WERI-Rb-1 (cell line): Measurements from ENCODE around the gene PRTFDC1.

Experiments used
- DNase-seq: peaks from one replicate; pipeline ENCODE4 v3.0.0-alpha.2; 2020
- H3K27ac ChIP-seq: fragments of 250-450 bp; sonication (Bioruptor Pico); 2 replicates; pipeline ENCODE4 v1.5.1; 2020; ENCODE audit warnings: mild to moderate bottlenecking, moderate library complexity
- H3K27me3 ChIP-seq: fragments of 250-450 bp; sonication (Bioruptor Pico); 2 replicates; pipeline ENCODE4 v1.5.1; 2021; ENCODE audit warnings: mild to moderate bottlenecking, low read depth, moderate library complexity; ENCODE audit not compliant: insufficient read depth, severe bottlenecking
- H3K36me3 ChIP-seq: fragments of 250-450 bp; sonication (Bioruptor Pico); 2 replicates; pipeline ENCODE4 v1.5.1; 2020; ENCODE audit warnings: mild to moderate bottlenecking, moderate library complexity
- H3K4me3 ChIP-seq: 2 replicates; pipeline ENCODE4 v1.5.1; 2011; ENCODE audit warnings: low read depth, mild to moderate bottlenecking, control low read depth, low read length
- H3K9me3 ChIP-seq: fragments of 250-450 bp; sonication (Bioruptor Pico); 2 replicates; pipeline ENCODE4 v1.5.1; 2021; ENCODE audit warnings: mild to moderate bottlenecking, moderate library complexity; ENCODE audit not compliant: severe bottlenecking
- CTCF ChIP-seq: IDR thresholded peaks from 2 replicates; pipeline ENCODE4 v1.5.1; 2011; ENCODE audit warnings: low read depth, mild to moderate bottlenecking, control low read depth, inconsistent platforms, low read length

The PRTFDC1 gene

GRCh38 chr10:24935504-24936292 is 16.7 kb downstream of the PRTFDC1 start:
- DNase-seq, result no peak
- no peak for TF ChIP-seq CTCF
- Histone ChIP-seq H3K4me3 (no peak overlapping the region), H3K27me3 (no peaks in the 10 kb centered on the region), H3K36me3 (no peaks in the 10 kb centered on the region; the same call in 1 of the 2 replicates), H3K27ac (no peak overlapping the region), H3K9me3 (no peaks in the 10 kb centered on the region)

DNA sequence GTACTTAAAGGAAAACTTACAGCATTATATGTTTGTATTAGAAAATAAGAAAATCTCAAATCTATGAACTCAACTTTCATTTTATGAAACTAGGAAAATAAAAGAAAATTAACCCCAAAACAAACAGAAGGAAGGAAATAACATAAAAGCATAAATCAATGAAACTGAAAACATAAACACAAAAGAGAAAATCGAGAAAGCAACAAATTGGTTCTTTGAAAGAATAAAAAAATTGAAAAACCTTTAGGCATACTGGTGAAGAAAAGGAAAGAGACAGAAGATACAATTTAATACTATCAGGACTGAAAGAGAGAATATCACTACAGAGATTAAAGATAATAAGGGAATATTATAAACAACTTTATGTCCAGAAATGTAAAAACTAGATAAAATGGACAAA is 21.2 kb downstream of the PRTFDC1 start:
- H3K9me3 ChIP-seq, result no peaks in the 10 kb centered on the region
- no peak overlapping the region for H3K27ac ChIP-seq
- TF ChIP-seq CTCF, result no peak
- H3K27me3 ChIP-seq, result no peaks in the 10 kb centered on the region
- no peaks in the 10 kb centered on the region; the same call in 1 of the 2 replicates for H3K36me3 ChIP-seq
- no peak overlapping the region for H3K4me3 ChIP-seq
- no peak for DNase-seq

DNA sequence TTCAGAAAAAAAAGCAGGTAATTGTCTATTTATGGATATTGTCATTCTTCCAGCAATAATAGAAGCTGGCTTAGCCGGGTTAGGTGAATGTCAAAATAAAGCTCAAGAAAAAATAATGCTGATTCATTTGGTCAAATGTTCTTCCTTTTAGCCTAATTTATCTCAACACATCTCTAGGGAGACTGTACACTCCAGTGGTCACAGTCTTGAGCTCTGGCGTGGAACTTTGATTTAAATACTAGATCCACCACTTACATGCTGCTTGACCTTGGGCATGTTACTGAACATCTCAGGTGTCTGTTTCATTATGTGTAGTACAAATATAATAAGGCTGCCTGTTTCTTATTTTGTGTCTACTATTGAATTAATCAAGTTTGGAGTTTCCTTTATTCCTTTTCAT is 22.0 kb downstream of the PRTFDC1 start:
- Histone ChIP-seq H3K9me3 (no peaks in the 10 kb centered on the region), H3K4me3 (no peak overlapping the region), H3K36me3 (no peaks in the 10 kb centered on the region), H3K27me3 (no peaks in the 10 kb centered on the region), H3K27ac (no peak overlapping the region)
- no peak for TF ChIP-seq CTCF
- DNase-seq, result no peak

GRCh38 chr10:24929904-24930303 is 22.5 kb downstream of the PRTFDC1 start:
- DNase-seq, result no peak
- no peaks in the 10 kb centered on the region for H3K36me3 ChIP-seq
- no peaks in the 10 kb centered on the region for H3K9me3 ChIP-seq
- no peak for TF ChIP-seq CTCF
- H3K27ac ChIP-seq, result no peak overlapping the region
- no peaks in the 10 kb centered on the region for H3K27me3 ChIP-seq
- H3K4me3 ChIP-seq, result no peak overlapping the region

GRCh38 chr10:24929056-24929544 is 23.3 kb downstream of the PRTFDC1 start:
- no peaks in the 10 kb centered on the region for H3K9me3 ChIP-seq
- no peak for TF ChIP-seq CTCF
- H3K27ac ChIP-seq, result no peak overlapping the region

More at GRCh38 chr10:24929056-24929544, 23.3 kb downstream of the PRTFDC1 start:
- Histone ChIP-seq H3K27me3 (no peaks in the 10 kb centered on the region), H3K4me3 (no peak overlapping the region), H3K36me3 (no peaks in the 10 kb centered on the region)
- no peak for DNase-seq
